SH-SY5Y (cell line): ENCODE results near the gene SLC16A6.

ENCODE experiments used
- GATA2 ChIP-seq: IDR thresholded peaks from 2 replicates; pipeline ENCODE4 v1.6.1; 2011; ENCODE audit warnings: mild to moderate bottlenecking, low read depth, low read length
- GATA3 ChIP-seq: IDR thresholded peaks from 2 replicates; pipeline ENCODE4 v1.6.1; 2011; ENCODE audit warnings: low read depth, mild to moderate bottlenecking, low read length, moderate library complexity

SLC16A6 gene

GRCh38 chr17:68319410-68320162, 28.7 kb upstream of the SLC16A6 start:
- no peak for TF ChIP-seq GATA3
- TF ChIP-seq GATA2 = no peak

GRCh38 chr17:68318103-68318991, 27.4 kb upstream of the SLC16A6 start:
- no peak for TF ChIP-seq GATA2
- no peak for TF ChIP-seq GATA3

- TF ChIP-seq GATA3 = no peak
- TF ChIP-seq GATA2 = no peak
Measured at GRCh38 chr17:68317458-68317857, 26.5 kb upstream of the SLC16A6 start.

- no peak for TF ChIP-seq GATA2
- TF ChIP-seq GATA3 = no peak
Measured at GRCh38 chr17:68315930-68316329, 25.0 kb upstream of the SLC16A6 start.

GRCh38 chr17:68314916-68315535, 24.1 kb upstream of the SLC16A6 start:
- TF ChIP-seq GATA2 (no peak), GATA3 (no peak)

GRCh38 chr17:68310152-68310551, 19.2 kb upstream of the SLC16A6 start:
- no peak for TF ChIP-seq GATA2
- no peak for TF ChIP-seq GATA3

GRCh38 chr17:68307443-68307842, 16.5 kb upstream of the SLC16A6 start:
- TF ChIP-seq GATA2 (no peak), GATA3 (no peak)

- TF ChIP-seq GATA2 = no peak
- no peak for TF ChIP-seq GATA3
Measured at GRCh38 chr17:68306819-68307218, 15.9 kb upstream of the SLC16A6 start.

- TF ChIP-seq GATA2 (no peak), GATA3 (no peak)
Measured at GRCh38 chr17:68305142-68305541, 14.2 kb upstream of the SLC16A6 start.

- TF ChIP-seq GATA3 (no peak), GATA2 (no peak)
Measured at GRCh38 chr17:68304706-68305105, 13.8 kb upstream of the SLC16A6 start.

- TF ChIP-seq GATA2 = 0 out of 2 replicates have a peak, but pooled peaks have one; percentile 5
- TF ChIP-seq GATA3 = no peak
Measured at GRCh38 chr17:68302666-68303065, 11.7 kb upstream of the SLC16A6 start.

- TF ChIP-seq GATA3 (no peak), GATA2 (no peak)
Measured at GRCh38 chr17:68302066-68302564, 11.2 kb upstream of the SLC16A6 start.

- no peak for TF ChIP-seq GATA3
- TF ChIP-seq GATA2 = no peak
Measured at GRCh38 chr17:68301438-68301959, 10.6 kb upstream of the SLC16A6 start.

- TF ChIP-seq GATA2 = no peak
- no peak for TF ChIP-seq GATA3
Measured at GRCh38 chr17:68299817-68300216, 8.9 kb upstream of the SLC16A6 start.
